ENCODE measurements around the gene RTN4IP1.
A peak's percentile ranks its signal among the peaks of the same experiment; 100 is the strongest.

GRCh38 chr6:106648651-106649308 lies 19.5 kb upstream of the RTN4IP1 start:
- TF ChIP-seq POLR2A (IDR thresholded peaks at IDR 0.05; ENCODE audit: low read depth, low read length) (no peak), TAF1 (IDR thresholded peaks at IDR 0.05; ENCODE audit: low read depth, low read length) (no peak), POLR2AphosphoS5 (IDR thresholded peaks at IDR 0.05; ENCODE audit: low read depth, low read length) (no peak), PAX5 (IDR thresholded peaks at IDR 0.05; ENCODE audit: insufficient read depth, low read length, severe bottlenecking) (no peak), POU2F2 (IDR thresholded peaks at IDR 0.05; ENCODE audit: low read depth, low read length) (no peak), SPI1 (IDR thresholded peaks at IDR 0.05; ENCODE audit: low read depth, low read length) (peak; percentile 78)

All from GM12891 (cell line).